Stimulated activated effector memory CD8-positive, alpha-beta T cell treated with anti-CD3 and anti-CD28 coated beads, Interleukin-12 subunit alpha, Interleukin-12 subunit beta, amount 100 ng/mL, for 72 hours (primary cell): ENCODE results near the gene GRIP2.
A peak's percentile ranks its signal among the peaks of the same experiment; 100 is the strongest.

Experiments
- ATAC-seq: fragments of 150-1000 bp; cut with Tn5 transposase; 2 replicates; pipeline ENCODE4 v1.10.0; 2021
- DNase-seq, 2 donors: peaks; one replicate each; pipeline ENCODE4 v3.0.0; 2021 to 2022; ENCODE audit warnings: low spot score in 2 of 2
- H3K27ac Mint-ChIP-seq: one replicate; pipeline ENCODE4 v1.8.0; 2022; ENCODE audit warnings: mild to moderate bottlenecking, mixed read lengths
- H3K36me3 Mint-ChIP-seq: one replicate; pipeline ENCODE4 v1.8.0; 2022; ENCODE audit warnings: mild to moderate bottlenecking, mixed read lengths
- H3K4me1 Mint-ChIP-seq: one replicate; pipeline ENCODE4 v1.8.0; 2022; ENCODE audit warnings: mixed read lengths
- H3K4me3 Mint-ChIP-seq: one replicate; pipeline ENCODE4 v1.8.0; 2022; ENCODE audit warnings: mild to moderate bottlenecking, mixed read lengths
- H3K9me3 Mint-ChIP-seq: one replicate; pipeline ENCODE4 v1.8.0; 2022; ENCODE audit warnings: mixed read lengths

Gene GRIP2

DNA sequence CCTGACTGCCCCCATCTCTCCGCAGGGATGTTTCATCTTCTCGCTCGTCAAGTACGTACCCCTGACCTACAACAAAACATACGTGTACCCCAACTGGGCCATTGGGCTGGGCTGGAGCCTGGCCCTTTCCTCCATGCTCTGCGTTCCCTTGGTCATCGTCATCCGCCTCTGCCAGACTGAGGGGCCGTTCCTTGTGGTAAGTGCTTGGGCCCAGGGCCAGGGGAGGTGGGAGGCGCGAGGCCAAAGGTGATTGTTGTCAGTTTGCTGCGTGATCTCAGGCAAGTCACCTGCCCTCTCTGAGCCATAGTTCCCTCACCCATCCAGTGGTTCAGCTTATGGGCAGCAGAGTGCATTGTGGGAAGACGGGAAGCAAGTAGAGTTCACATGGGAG lies 58.5 kb downstream of the GRIP2 start:
- peaks cover 13% of the 10 kb centered on the region for H3K4me1 Mint-ChIP-seq
- ATAC-seq: no peak
- H3K9me3 Mint-ChIP-seq: no peaks in the 10 kb centered on the region
- H3K36me3 Mint-ChIP-seq: peaks cover 90% of the 10 kb centered on the region
- peak overlapping the region; percentile 33 for H3K27ac Mint-ChIP-seq
- H3K4me3 Mint-ChIP-seq: no peak overlapping the region
- DNase-seq: no peak

DNA sequence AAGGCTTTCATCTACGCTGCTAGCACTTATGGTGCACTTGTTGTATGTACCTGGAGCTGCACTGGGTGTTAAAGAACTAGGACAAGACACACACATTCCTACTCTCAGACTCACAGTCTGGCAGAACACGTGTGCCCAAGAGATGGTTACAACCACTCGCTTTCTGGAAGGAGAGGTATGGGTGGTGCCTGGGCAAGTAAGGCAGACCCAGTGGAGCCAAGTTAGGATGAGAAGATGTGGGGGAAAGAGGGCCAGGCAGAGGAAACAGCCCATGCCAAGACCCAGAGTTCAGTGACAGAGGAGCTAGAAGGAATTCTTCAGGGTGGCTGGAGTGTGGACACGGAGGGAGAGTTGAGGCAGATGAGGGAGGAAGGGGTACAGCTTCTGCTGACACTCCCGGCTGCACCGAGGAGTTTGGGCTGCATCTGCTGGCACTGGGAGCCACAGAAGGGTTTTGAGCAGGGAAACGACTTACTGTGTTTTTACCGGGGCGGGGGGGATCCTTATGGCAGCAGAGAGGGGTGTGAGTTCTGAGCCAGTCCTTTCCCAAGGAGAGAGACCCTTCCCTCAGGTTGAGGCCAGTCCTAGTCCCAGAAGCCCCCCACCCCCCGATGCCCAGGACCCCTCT lies 59.0 kb downstream of the GRIP2 start:
- DNase-seq (no peak), ATAC-seq (no peak)
- Mint-ChIP-seq H3K27ac (no peak overlapping the region), H3K4me1 (peaks cover 11% of the 10 kb centered on the region), H3K4me3 (no peak overlapping the region), H3K36me3 (peaks cover 85% of the 10 kb centered on the region), H3K9me3 (no peaks in the 10 kb centered on the region)

DNA sequence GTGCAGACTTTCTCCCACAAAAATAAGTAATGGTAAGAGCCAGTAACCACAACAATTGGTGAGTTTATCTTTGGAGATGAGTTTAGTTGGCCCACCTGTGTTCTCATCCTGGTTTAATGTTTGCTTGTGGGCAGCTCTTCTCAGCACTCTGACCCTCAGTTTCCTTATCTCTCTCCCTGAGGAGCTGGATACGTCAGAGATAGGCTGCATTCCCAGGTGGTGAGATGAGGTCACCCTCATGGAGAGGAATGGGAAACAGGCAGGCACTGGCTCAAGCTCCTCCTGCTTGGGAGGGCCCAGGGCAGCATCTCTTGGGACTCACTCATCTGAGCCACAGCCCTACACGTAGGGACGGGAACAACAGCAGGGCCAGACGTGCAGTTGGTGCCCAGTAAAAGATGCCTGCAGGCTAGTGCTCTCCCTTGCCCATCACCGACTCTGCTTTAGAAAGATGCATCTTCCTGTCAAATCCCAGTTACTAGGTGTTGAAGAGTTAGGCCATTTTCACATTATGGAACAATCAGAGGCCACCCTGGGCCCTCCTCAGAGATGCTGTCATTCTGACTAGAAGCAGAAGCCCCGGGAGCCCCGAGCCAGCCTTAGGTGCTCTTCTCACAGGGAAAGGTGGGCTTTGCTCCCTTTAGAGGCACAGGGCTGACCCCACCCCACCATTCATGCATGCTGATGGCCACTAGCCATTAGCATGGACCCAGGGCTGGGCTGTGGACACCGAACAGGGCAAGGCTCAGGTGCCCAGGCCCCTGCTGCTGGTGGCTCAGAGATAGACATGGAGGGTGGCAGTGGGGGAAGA lies 59.7 kb downstream of the GRIP2 start:
- ATAC-seq: no peak
- H3K36me3 Mint-ChIP-seq: peaks cover 85% of the 10 kb centered on the region
- peaks cover 4% of the 10 kb centered on the region for H3K4me1 Mint-ChIP-seq
- no peak for DNase-seq
- no peak overlapping the region for H3K27ac Mint-ChIP-seq
- no peak overlapping the region for H3K4me3 Mint-ChIP-seq
- H3K9me3 Mint-ChIP-seq: no peaks in the 10 kb centered on the region

DNA sequence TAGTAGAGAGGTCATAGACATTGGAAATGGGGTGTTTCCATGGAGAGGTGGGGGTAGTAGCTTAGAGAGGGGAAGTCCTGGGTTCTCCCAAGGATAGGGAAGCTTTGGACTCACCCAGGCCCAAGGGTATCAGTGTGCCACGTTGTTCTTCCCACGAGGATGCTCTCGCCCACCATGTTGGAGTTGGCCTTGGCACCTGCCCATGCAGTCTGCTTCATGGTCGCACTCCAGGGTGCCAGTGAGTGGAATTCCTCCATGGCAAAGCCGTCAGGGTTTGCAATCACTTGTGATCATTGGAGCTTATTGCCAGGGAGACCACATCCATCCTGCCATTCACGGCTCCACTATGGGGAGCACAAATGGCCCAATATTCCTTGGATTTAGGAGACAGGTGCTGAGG lies 60.6 kb downstream of the GRIP2 start:
- ATAC-seq: no peak
- Mint-ChIP-seq H3K4me1 (no peaks in the 10 kb centered on the region), H3K4me3 (no peak overlapping the region), H3K9me3 (no peaks in the 10 kb centered on the region), H3K36me3 (peaks cover 81% of the 10 kb centered on the region), H3K27ac (no peak overlapping the region)
- DNase-seq: no peak

DNA sequence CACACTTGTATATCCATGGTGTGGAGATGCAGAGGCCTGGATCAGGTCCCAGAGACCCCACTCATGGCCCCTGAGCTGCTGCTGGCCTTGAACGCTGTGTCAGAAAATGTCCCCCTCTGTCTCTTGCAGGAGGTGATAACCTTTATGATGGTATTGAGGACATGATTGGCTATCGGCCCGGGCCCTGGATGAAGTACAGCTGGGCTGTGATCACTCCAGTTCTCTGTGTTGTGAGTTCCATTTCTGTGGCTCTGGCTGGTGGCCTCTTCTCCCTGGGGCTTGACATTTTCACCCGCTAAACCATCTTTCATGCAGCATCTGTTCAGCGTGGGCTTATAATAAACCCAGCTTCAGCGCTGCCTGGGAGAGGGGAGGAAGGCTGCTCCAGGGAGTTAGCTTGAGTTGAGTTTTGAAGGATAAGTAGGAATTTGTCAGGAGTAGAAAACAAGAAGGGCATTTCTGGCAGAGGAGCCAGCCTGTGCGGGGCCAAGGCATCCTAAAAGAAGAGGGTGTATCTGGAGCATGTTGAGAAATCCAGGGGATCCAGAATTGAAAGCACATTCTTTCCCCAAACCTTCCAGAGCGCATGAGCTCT lies 61.1 kb downstream of the GRIP2 start:
- no peaks in the 10 kb centered on the region for H3K9me3 Mint-ChIP-seq
- DNase-seq (no peak), ATAC-seq (no peak)
- H3K27ac Mint-ChIP-seq: no peak overlapping the region
- no peaks in the 10 kb centered on the region for H3K4me1 Mint-ChIP-seq
- no peak overlapping the region for H3K4me3 Mint-ChIP-seq
- peaks cover 81% of the 10 kb centered on the region for H3K36me3 Mint-ChIP-seq

DNA sequence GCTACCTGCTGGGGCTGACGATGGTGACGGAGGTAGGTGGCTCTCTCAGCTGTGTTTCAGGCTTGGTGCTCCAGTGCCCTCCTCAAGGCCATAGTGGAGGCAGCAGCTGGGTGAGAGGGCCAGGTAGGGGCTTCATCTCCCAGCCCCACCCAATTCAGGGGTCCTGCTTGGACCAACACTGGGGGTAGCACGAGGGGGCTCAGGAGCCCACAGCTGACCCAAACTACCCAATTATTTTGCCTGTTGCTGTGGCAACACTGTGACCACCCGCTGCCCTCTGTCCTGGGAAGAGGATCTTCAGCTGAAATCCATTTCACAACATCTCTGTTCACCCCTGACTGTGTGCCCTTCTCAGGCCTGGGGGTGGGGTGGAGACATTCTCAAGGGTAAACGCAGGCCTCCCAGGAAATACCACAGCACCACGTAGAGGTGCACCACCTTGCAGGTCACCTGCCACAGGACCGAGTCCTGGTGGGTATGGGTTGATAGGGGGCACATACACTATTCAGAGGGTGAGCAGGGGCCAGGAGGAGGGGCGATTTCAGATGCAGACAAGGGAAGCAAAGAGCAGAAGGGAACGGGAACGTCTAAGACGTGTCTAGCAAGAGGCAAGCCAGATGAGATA lies 62.7 kb downstream of the GRIP2 start:
- Mint-ChIP-seq H3K27ac (peak overlapping the region; percentile 73), H3K36me3 (peaks cover 82% of the 10 kb centered on the region), H3K4me1 (peaks cover 2% of the 10 kb centered on the region), H3K4me3 (no peak overlapping the region), H3K9me3 (no peaks in the 10 kb centered on the region)
- ATAC-seq (no peak), DNase-seq (no peak)

DNA sequence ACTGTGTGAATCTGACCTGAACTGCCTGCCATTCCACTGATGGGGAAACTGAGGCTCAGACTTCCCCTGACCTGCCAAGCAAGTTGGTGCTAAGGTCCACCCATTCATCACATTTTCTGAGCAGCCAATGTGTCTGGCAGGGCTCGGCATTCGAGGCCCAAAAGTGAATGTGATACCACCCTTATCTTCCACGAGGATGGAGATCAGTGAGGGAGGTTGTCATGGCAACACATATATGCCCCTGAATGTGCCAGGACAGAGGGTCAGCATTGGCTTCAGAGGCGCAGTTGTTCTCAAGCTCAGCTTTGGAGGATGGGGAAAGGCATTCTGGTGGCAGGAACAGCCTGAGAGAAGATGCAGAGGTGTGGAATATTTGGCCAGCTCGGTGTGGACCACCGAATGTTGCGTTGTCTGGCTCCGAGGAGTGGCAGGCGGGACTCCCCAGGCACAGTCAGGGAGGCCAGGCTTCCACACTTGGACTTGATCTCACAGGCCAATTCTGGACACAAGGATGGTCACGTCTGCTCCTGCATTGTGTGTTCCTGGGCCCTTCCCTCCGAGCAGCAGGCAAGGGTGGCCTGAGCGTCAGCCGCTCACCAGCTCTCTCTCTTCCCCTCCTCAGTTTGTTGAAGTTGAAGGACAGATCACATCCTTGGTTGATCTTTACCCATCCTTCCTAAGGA lies 63.4 kb downstream of the GRIP2 start:
- no peak for ATAC-seq
- Mint-ChIP-seq H3K27ac (peak overlapping the region; percentile 73), H3K4me3 (no peak overlapping the region), H3K4me1 (peaks cover 8% of the 10 kb centered on the region), H3K9me3 (no peaks in the 10 kb centered on the region), H3K36me3 (peaks cover 82% of the 10 kb centered on the region)
- DNase-seq: no peak

DNA sequence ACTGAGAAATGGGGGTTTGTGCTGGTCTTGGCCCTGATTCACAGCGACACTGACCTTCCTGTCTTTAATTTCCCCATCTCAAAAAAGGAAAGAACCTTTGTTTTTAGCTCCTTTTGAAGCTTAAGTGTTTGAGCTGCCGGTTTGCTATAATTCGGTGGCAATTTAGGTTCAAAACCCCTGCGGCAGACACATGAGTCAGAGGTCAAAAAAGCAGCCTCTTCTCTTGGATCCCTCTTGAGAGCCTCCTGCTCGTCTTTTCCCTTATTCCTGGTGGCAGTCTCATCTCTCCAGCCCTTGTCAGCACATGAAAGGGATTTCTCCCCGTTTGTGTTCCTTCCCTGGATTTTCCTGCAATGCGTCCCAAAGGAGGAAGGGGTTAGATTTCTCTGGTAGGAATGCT lies 64.5 kb downstream of the GRIP2 start:
- ATAC-seq: no peak
- no peak overlapping the region for H3K27ac Mint-ChIP-seq
- peaks cover 83% of the 10 kb centered on the region for H3K36me3 Mint-ChIP-seq
- no peak for DNase-seq
- no peak overlapping the region for H3K4me3 Mint-ChIP-seq
- H3K4me1 Mint-ChIP-seq: peaks cover 8% of the 10 kb centered on the region
- H3K9me3 Mint-ChIP-seq: no peaks in the 10 kb centered on the region

DNA sequence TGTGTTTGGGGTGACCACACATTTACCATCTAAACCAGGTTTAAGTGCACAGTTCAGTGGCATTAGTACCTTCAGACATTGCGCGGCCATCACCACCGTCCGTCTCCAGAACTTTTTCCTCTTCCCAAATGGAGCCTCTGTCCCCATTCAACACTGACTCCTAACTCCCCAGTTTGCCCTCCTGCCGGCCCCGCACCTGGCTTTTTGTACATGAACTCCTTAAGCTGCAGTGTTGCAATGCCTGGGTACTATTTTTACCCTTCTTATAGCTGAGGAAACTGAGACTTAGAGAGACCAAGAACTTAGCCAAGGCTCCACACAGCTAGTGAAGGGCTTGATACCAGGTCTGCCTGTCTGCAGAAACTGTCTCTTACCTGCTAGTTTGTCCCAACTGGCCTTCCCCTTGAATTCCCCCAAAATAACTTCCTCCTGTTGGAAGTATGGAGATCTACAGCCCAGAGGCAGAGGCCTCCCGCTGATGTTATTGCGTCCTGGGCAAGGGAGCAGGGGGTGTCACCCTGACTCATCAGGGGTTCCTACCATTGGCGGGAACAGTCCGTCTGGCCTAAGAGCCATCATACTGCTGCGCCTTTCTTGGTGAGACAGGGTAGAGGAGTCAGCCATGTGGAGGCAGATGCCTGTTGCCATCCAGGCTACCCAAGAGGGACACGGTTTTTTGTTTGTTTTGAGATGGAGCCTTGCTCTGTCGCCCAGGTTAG lies 65.6 kb downstream of the GRIP2 start:
- Mint-ChIP-seq H3K9me3 (no peaks in the 10 kb centered on the region), H3K4me3 (no peak overlapping the region), H3K27ac (peak overlapping the region; percentile 74), H3K36me3 (peaks cover 91% of the 10 kb centered on the region), H3K4me1 (peaks cover 8% of the 10 kb centered on the region)
- ATAC-seq: no peak
- DNase-seq: no peak

DNA sequence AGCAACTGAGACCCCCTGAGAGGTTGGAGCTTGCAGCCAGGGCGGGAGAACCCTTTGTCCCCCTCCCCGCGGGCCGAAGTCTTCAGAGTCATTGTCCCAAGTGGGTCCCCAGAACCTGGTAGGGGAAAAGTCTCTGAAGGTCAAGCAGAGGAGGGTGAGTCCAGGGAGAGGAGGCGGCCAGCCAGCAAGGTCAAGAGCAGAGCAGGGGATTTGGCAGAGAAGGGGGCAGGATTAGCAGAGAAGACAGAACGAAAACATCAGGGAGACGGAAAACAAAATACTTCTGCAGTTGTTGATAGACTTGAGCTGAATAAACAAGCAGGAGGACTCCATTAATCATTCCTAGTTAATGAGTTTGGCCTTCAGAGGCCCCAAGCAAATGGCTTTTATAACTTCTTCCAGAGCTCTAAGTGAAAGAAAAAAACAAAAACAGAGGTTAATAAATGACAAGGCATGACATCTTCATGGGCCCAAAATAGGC lies 66.7 kb downstream of the GRIP2 start:
- H3K27ac Mint-ChIP-seq: peak overlapping the region; percentile 76

DNA sequence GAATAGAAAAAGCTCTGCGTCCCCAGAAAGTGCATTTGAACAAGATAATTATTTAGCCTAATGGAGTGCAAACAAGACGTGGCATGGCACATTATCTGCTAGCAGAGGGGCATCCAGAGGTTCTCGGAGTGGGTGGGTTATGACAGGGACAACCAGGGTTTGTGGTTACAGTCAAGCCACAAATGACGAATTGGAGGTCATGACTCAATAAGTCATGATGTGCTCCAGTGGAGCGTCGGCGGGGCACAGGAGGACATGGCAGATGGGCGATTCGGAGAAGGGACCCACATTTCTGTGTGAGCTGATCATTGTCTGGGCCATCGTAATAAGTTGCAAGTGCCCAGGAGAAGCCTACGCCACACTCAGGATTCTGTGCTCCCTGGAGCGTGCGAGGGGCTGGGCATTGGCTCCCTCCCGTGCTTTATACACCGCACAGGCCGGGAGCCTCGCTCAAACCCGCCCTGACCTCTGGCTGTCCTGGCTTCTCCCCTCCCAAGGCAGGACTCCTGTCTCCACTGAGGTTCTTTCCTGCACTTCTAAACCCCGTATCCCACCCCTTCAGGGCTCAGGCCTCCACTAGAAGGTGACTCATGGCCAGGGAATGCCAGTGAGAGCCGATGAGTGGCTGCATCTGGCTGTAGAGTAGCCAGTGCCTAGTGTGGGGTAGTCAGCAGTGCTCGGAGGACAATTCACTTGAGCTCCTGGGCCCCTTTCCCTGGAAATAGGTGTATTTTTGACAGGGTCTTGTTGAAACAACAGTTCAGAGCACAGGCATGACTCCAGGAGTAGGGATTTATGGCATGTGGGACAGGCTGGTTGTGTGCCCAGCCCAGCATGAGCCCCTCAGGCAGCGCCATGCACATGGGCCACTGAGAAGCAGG lies 67.4 kb downstream of the GRIP2 start:
- Mint-ChIP-seq H3K36me3 (peaks cover 78% of the 10 kb centered on the region), H3K4me3 (no peak overlapping the region), H3K27ac (peak overlapping the region; percentile 76), H3K9me3 (no peaks in the 10 kb centered on the region), H3K4me1 (peaks cover 8% of the 10 kb centered on the region)
- DNase-seq: no peak
- ATAC-seq: peak; percentile 92

More for the DNA sequence above, 66.7 kb downstream of the GRIP2 start:
- peaks cover 80% of the 10 kb centered on the region for H3K36me3 Mint-ChIP-seq
- no peak overlapping the region for H3K4me3 Mint-ChIP-seq
- no peaks in the 10 kb centered on the region for H3K9me3 Mint-ChIP-seq
- peaks cover 8% of the 10 kb centered on the region for H3K4me1 Mint-ChIP-seq
- no peak for ATAC-seq
- DNase-seq: no peak

DNA sequence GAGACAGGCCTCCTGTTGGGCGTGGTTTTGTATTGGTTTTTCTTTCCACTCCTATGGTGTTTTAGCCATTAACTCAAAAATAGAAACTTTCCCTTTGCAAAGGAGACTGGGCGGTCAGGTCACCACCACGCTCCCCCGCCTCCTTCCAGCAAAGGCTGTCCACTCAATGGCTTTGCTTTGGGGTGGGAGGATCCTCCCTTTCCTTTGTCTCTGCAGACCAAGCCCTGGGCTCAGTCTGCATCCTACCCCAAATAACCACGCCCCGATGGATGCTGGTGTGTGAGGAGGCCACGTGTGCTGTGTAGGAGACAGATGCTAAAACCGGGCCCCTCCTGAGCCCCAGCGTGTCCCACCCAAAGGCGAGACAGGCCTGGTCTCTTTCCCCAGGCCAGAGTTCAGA lies 68.5 kb downstream of the GRIP2 start:
- ATAC-seq (no peak), DNase-seq (no peak)
- Mint-ChIP-seq H3K36me3 (peaks cover 70% of the 10 kb centered on the region), H3K4me1 (peaks cover 8% of the 10 kb centered on the region), H3K9me3 (no peaks in the 10 kb centered on the region), H3K27ac (no peak overlapping the region), H3K4me3 (no peak overlapping the region)

DNA sequence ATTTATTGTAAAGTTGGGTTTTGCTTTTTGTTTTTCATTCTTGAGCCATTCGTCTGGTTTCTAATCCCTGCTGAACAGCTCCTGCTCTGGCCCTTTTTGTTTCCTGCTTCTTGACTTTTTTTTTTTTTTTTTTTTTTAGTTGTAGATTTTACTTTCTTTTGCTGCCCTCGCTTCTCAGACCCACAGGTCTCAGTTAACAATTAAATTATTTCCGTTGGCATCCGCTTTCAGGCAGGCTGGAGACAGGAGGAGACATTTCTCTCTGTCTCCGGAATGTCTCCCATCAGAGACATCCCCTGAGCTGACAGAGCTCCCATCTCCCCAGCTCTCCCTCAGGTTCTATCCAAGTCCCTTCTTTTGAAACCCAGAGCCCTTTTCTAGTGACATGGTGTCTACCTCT lies 69.1 kb downstream of the GRIP2 start:
- Mint-ChIP-seq H3K4me1 (peaks cover 8% of the 10 kb centered on the region), H3K36me3 (peaks cover 68% of the 10 kb centered on the region), H3K9me3 (no peaks in the 10 kb centered on the region), H3K4me3 (no peak overlapping the region), H3K27ac (peak overlapping the region; percentile 32)
- ATAC-seq (no peak), DNase-seq (no peak)

DNA sequence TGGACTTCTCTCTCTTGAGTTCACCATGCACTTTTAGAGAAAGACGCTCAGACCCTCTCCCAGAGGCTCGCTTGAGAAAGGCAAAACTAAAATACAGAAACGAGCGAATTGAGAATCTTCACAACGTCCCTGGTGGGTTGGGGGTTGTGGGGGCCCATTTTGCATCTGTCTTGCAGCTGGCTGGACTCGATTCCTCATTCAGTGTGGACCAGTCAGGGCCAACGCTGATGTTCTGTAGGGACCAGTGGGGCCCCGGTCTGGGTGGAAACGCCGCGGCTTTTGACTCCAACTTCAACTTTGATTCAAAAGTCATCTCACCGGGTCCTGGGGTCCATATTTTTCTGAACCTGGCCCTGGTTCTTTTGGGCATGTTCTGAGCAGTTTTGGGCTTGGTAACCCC lies 69.7 kb downstream of the GRIP2 start:
- H3K36me3 Mint-ChIP-seq: peaks cover 67% of the 10 kb centered on the region
- no peaks in the 10 kb centered on the region for H3K9me3 Mint-ChIP-seq
- no peak for ATAC-seq
- H3K4me1 Mint-ChIP-seq: peaks cover 8% of the 10 kb centered on the region
- H3K4me3 Mint-ChIP-seq: no peak overlapping the region
- no peak for DNase-seq
- no peak overlapping the region for H3K27ac Mint-ChIP-seq
